ENCODE measurements around the gene SH3BP4.

DNA sequence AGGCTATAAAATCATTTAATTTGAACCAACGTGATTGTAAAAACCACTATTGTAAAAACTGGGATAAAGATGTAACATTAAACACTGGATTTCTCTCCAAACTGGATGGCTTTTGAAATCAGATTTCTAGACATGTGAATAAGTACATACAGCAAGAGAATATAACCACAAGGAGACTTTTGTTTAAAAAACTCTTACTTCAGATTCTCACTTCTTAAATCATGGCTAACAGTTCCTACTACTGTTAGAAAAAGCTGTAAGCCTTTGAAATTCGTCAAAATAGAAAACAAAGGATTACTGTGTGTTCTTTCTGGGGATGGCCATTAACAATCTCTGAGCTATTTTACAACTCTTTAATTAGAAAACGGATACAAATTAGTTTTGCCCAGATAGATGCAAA is 39.4 kb upstream of the SH3BP4 start:
- no peak for TF ChIP-seq EZH2phosphoT487 (conservative IDR thresholded peaks at IDR 0.05; ENCODE audit: low read length)
- no peak for TF ChIP-seq CTCF (IDR thresholded peaks at IDR 0.05; ENCODE audit: insufficient read depth, low read length, poor library complexity, severe bottlenecking)

All from SU-DHL-6 (cell line).